GM21825 (cell line): Measurements from ENCODE around the gene CDC14A.
A peak's percentile ranks its signal among the peaks of the same experiment; 100 is the strongest.

Experiments used
- ATAC-seq: cut with Tn5 transposase; IDR thresholded peaks from one replicate; pipeline ENCODE4 v1.9.1; 2021; ENCODE audit warnings: mild to moderate bottlenecking, moderate library complexity; ENCODE audit not compliant: unreplicated experiment

CDC14A gene

GRCh38 chr1:100481303-100481702 is 129.0 kb downstream of the CDC14A start:
- ATAC-seq = no peak

GRCh38 chr1:100482167-100482566 is 129.9 kb downstream of the CDC14A start:
- ATAC-seq = no peak

GRCh38 chr1:100482748-100483147 is 130.4 kb downstream of the CDC14A start:
- ATAC-seq = no peak

- no peak for ATAC-seq
Observed at GRCh38 chr1:100483230-100483629, 130.9 kb downstream of the CDC14A start.

- no peak for ATAC-seq
Observed at GRCh38 chr1:100485855-100486258, 133.6 kb downstream of the CDC14A start.

- no peak for ATAC-seq
Observed at GRCh38 chr1:100494393-100495084, 142.2 kb downstream of the CDC14A start.

GRCh38 chr1:100496896-100497295 is 144.6 kb downstream of the CDC14A start:
- ATAC-seq = no peak

- ATAC-seq = no peak
Observed at GRCh38 chr1:100497796-100498195, 145.5 kb downstream of the CDC14A start.

GRCh38 chr1:100499194-100499811 is 147.0 kb downstream of the CDC14A start:
- ATAC-seq = no peak

- no peak for ATAC-seq
Observed at GRCh38 chr1:100502052-100502792, 149.9 kb downstream of the CDC14A start.

GRCh38 chr1:100506217-100506616 is 153.9 kb downstream of the CDC14A start:
- ATAC-seq = no peak

GRCh38 chr1:100510451-100510850 is 158.1 kb downstream of the CDC14A start:
- ATAC-seq = no peak

GRCh38 chr1:100511058-100511457 is 158.8 kb downstream of the CDC14A start:
- no peak for ATAC-seq

- ATAC-seq = no peak
Observed at GRCh38 chr1:100511773-100512172, 159.5 kb downstream of the CDC14A start.

- no peak for ATAC-seq
Observed at GRCh38 chr1:100512803-100513352, 160.6 kb downstream of the CDC14A start.

GRCh38 chr1:100516857-100517256 is 164.6 kb downstream of the CDC14A start:
- no peak for ATAC-seq

GRCh38 chr1:100517515-100517914 is 165.2 kb downstream of the CDC14A start:
- no peak for ATAC-seq

GRCh38 chr1:100518023-100518422 is 165.7 kb downstream of the CDC14A start:
- ATAC-seq = no peak

- ATAC-seq = peak; percentile 91
Observed at GRCh38 chr1:100523038-100523652, 170.8 kb downstream of the CDC14A start.

- ATAC-seq = no peak
Observed at GRCh38 chr1:100524355-100524754, 172.0 kb downstream of the CDC14A start.

GRCh38 chr1:100526894-100527293 is 174.6 kb downstream of the CDC14A start:
- no peak for ATAC-seq
